ENCODE results near the gene ZBTB48. TPM values are rescaled to one million over a fixed set of nuclear protein-coding genes. Genes with fewer than 3 reads are reported as not detected.

ZBTB48 gene
- total and polyA plus RNA-seq, 11 donors, result 6.4 to 23.1 (median 12.1) TPM

GRCh38 chr1:6585081-6585722, 5.4 kb downstream of the ZBTB48 start:
- 80 to 88% (median 85%) methylated on average over 12 of the region's 12 CpGs for WGBS, 4 donors
- peaks cover 0 to 38% (median 28%) of the 10 kb centered on the region in 9 donors for H3K36me3 ChIP-seq

GRCh38 chr1:6585841-6586240, 6.0 kb downstream of the ZBTB48 start:
- H3K27ac ChIP-seq, result peak overlapping the region in 3 of 12 donors; percentile 55 to 73 (median 58)
- peaks cover 2 to 88% (median 53%) of the 10 kb centered on the region in 12 donors for H3K4me1 ChIP-seq

More at GRCh38 chr1:6585081-6585722, 5.4 kb downstream of the ZBTB48 start:
- intact Hi-C loops (cut with DNase I), result no loop called here
- H3K9me3 ChIP-seq, result no peaks in the 10 kb centered on the region
- no peaks in the 10 kb centered on the region for H3K27me3 ChIP-seq
- H3K4me1 ChIP-seq, result peaks cover 6 to 89% (median 57%) of the 10 kb centered on the region in 12 donors
- ATAC-seq, result no peak
- no peak overlapping the region for H3K27ac ChIP-seq
- no peak overlapping the region for H3K4me3 ChIP-seq
- no peak for TF ChIP-seq POLR2A (IDR thresholded peaks at IDR 0.05)
- TF ChIP-seq CTCF (IDR thresholded peaks at IDR 0.05), result no peak
- DNase-seq, result no peak

GRCh38 chr1:6586404-6586816, 6.6 kb downstream of the ZBTB48 start:
- DNase-seq, result peak in 1 of 5 donors; percentile 54
- intact Hi-C loops (cut with DNase I), result no loop called here
- TF ChIP-seq POLR2A (IDR thresholded peaks at IDR 0.05) (no peak), CTCF (IDR thresholded peaks at IDR 0.05) (no peak)
- peak; percentile 8 to 14 (median 14) for ATAC-seq
- WGBS, 4 donors, result 61 to 95% (median 71%) methylated on average over 5 to 11 of the region's 11 CpGs; no CpG with 5 or more reads in 1 of the 4 donors
- no peaks in the 10 kb centered on the region for H3K9me3 ChIP-seq
- peak overlapping the region in 8 of 12 donors; percentile 19 to 73 (median 49) for H3K27ac ChIP-seq
- H3K36me3 ChIP-seq, result peaks cover 0 to 49% (median 38%) of the 10 kb centered on the region in 9 donors
- H3K27me3 ChIP-seq, result no peaks in the 10 kb centered on the region
- H3K4me1 ChIP-seq, result peaks cover 0 to 88% (median 49%) of the 10 kb centered on the region in 12 donors
- H3K4me3 ChIP-seq, result no peak overlapping the region

More at GRCh38 chr1:6585841-6586240, 6.0 kb downstream of the ZBTB48 start:
- 69 to 89% (median 77%) methylated on average over 6 to 7 of the region's 7 CpGs for WGBS, 4 donors
- H3K36me3 ChIP-seq, result peaks cover 0 to 44% (median 35%) of the 10 kb centered on the region in 9 donors
- ATAC-seq (no peak), DNase-seq (no peak)
- H3K9me3 ChIP-seq, result no peaks in the 10 kb centered on the region
- no peak overlapping the region for H3K4me3 ChIP-seq
- H3K27me3 ChIP-seq, result no peaks in the 10 kb centered on the region
- TF ChIP-seq POLR2A (IDR thresholded peaks at IDR 0.05) (no peak), CTCF (IDR thresholded peaks at IDR 0.05) (no peak)
- intact Hi-C loops (cut with DNase I), result no loop called here

- Histone ChIP-seq H3K27me3 (no peaks in the 10 kb centered on the region), H3K4me3 (no peak overlapping the region), H3K4me1 (peaks cover 0 to 88% (median 50%) of the 10 kb centered on the region in 12 donors), H3K36me3 (peaks cover 0 to 58% (median 46%) of the 10 kb centered on the region in 9 donors), H3K9me3 (no peaks in the 10 kb centered on the region), H3K27ac (peak overlapping the region in 9 of 12 donors; percentile 4 to 73 (median 46))
- intact Hi-C loops (cut with DNase I), result no loop called here
- ATAC-seq (peak; percentile 83 to 93 (median 88)), DNase-seq (peak; percentile 79 to 91 (median 83))
- WGBS, 4 donors, result 42 to 67% (median 54%) methylated on average over 11 to 13 of the region's 13 CpGs
- TF ChIP-seq POLR2A (IDR thresholded peaks at IDR 0.05), result no peak
- TF ChIP-seq CTCF (IDR thresholded peaks at IDR 0.05), result no peak
Measured at GRCh38 chr1:6587261-6588005, 7.6 kb downstream of the ZBTB48 start.

All from heart left ventricle (tissue), 16 donors.